Neural cell (in vitro differentiated cells): ENCODE data around the gene NBEA. TPM values are rescaled to one million over a fixed set of nuclear protein-coding genes. Genes with fewer than 3 reads are reported as not detected.

Experiments used
- H2AFZ ChIP-seq: fragments of 200-600, 300-800 bp; sonication (generic), shearing (Covaris generic); 2 replicates; pipeline ENCODE4 v1.6.0; 2014; ENCODE audit warnings: low read depth, mild to moderate bottlenecking, antibody characterized with exemption, low read length, moderate library complexity
- H3F3A ChIP-seq: fragments of 200-600 bp; shearing (Covaris generic); 2 replicates; pipeline ENCODE4 v1.6.1; 2016; ENCODE audit warnings: mild to moderate bottlenecking, moderate library complexity, mixed read lengths, antibody characterized with exemption, low read length; ENCODE audit not compliant: insufficient read depth, poor library complexity, severe bottlenecking
- H3K27ac ChIP-seq: fragments of 200-600, 300-800 bp; sonication (generic), shearing (Covaris generic); 2 replicates; pipeline ENCODE4 v1.5.1; 2014; ENCODE audit warnings: mild to moderate bottlenecking, low read length, moderate library complexity
- H3K27me3 ChIP-seq: fragments of 300-800, 200-600 bp; sonication (generic), shearing (Covaris generic); 2 replicates; pipeline ENCODE4 v1.6.0; 2014; ENCODE audit warnings: mild to moderate bottlenecking, low read depth, low read length, moderate library complexity; ENCODE audit not compliant: insufficient read depth
- H3K36me3 ChIP-seq: fragments of 300-800, 200-600 bp; sonication (generic), shearing (Covaris generic); 2 replicates; pipeline ENCODE4 v1.5.1; 2014; ENCODE audit warnings: mild to moderate bottlenecking, antibody characterized with exemption, low read length, moderate library complexity; ENCODE audit not compliant: insufficient read depth
- H3K4me2 ChIP-seq: fragments of 300-800, 200-600 bp; sonication (generic), shearing (Covaris generic); 2 replicates; pipeline ENCODE4 v1.6.0; 2014; ENCODE audit warnings: mild to moderate bottlenecking, low read length
- H3K4me3 ChIP-seq: fragments of 300-800, 200-600 bp; sonication (generic), shearing (Covaris generic); 2 replicates; pipeline ENCODE4 v1.5.1; 2014; ENCODE audit warnings: mild to moderate bottlenecking, low read length, moderate library complexity
- H3K79me2 ChIP-seq: fragments of 200-600 bp; shearing (Covaris generic); replicated peaks from 2 replicates; pipeline ENCODE4 v1.6.0; 2014; ENCODE audit warnings: mild to moderate bottlenecking, low read length, moderate library complexity; ENCODE audit not compliant: insufficient read depth
- H3K9ac ChIP-seq: fragments of 300-800, 200-600 bp; sonication (generic), shearing (Covaris generic); 2 replicates; pipeline ENCODE4 v1.6.1; 2016; ENCODE audit warnings: mild to moderate bottlenecking, low read length, mixed read lengths
- H3K9me2 ChIP-seq: fragments of 200-600 bp; shearing (Covaris generic); 2 replicates; pipeline ENCODE4 v1.6.1; 2016; ENCODE audit warnings: mild to moderate bottlenecking, low read length, mixed read lengths; ENCODE audit not compliant: insufficient read depth
- H3K9me3 ChIP-seq: fragments of 200-600, 300-800 bp; sonication (generic), shearing (Covaris generic); 2 replicates; pipeline ENCODE4 v1.6.1; 2016; ENCODE audit warnings: mild to moderate bottlenecking, mixed run types, low read length, moderate library complexity, mixed read lengths
- H4K20me1 ChIP-seq: fragments of 200-600 bp; shearing (Covaris generic); 2 replicates; pipeline ENCODE4 v1.6.1; 2016; ENCODE audit warnings: mild to moderate bottlenecking, mixed run types; ENCODE audit not compliant: insufficient read depth
- CTCF ChIP-seq: fragments of 450-650 bp; IDR thresholded peaks from 2 replicates; pipeline ENCODE4 v1.5.1; 2014; ENCODE audit warnings: antibody characterized with exemption, mild to moderate bottlenecking, moderate library complexity; ENCODE audit not compliant: poor library complexity, severe bottlenecking
- EP300 ChIP-seq: fragments of 450-650 bp; conservative IDR thresholded peaks from 2 replicates; pipeline ENCODE4 v1.6.1; 2014; ENCODE audit warnings: antibody characterized with exemption, mild to moderate bottlenecking, moderate library complexity; ENCODE audit not compliant: poor library complexity, severe bottlenecking
- EZH2 ChIP-seq: fragments of 200-600, 300-800 bp; shearing (Covaris generic), sonication (generic); IDR thresholded peaks from 2 replicates; pipeline ENCODE4 v1.6.1; 2014; ENCODE audit warnings: antibody characterized with exemption, low read length, borderline replicate concordance, mild to moderate bottlenecking; ENCODE audit not compliant: insufficient read depth, poor library complexity, severe bottlenecking
- MXI1 ChIP-seq: fragments of 450-650 bp; conservative IDR thresholded peaks from 2 replicates; pipeline ENCODE4 v1.6.1; 2014; ENCODE audit warnings: antibody characterized with exemption, mild to moderate bottlenecking; ENCODE audit not compliant: poor library complexity, severe bottlenecking
- POLR2AphosphoS5 ChIP-seq: IDR thresholded peaks from 2 replicates; pipeline ENCODE4 v1.6.1; 2012
- RAD21 ChIP-seq: fragments of 450-650 bp; conservative IDR thresholded peaks from 2 replicates; pipeline ENCODE4 v1.6.1; 2014; ENCODE audit warnings: antibody characterized with exemption, mild to moderate bottlenecking, moderate library complexity
- REST ChIP-seq: IDR thresholded peaks from 2 replicates; pipeline ENCODE4 v1.6.1; 2012; ENCODE audit warnings: borderline replicate concordance
- SMC3 ChIP-seq: fragments of 450-650 bp; conservative IDR thresholded peaks from 2 replicates; pipeline ENCODE4 v1.6.1; 2014; ENCODE audit warnings: antibody characterized with exemption, mild to moderate bottlenecking, moderate library complexity; ENCODE audit not compliant: poor library complexity
- TAF1 ChIP-seq: IDR thresholded peaks from 2 replicates; pipeline ENCODE4 v1.6.1; 2012; ENCODE audit warnings: low read depth
- polyA plus RNA-seq: library from polyadenylated mRNA; depleted of rRNA; stranded (reverse); fragments of >200 nt; gene quantifications from 2 replicates; pipeline ENCODE4 v1.2.3, GENCODE V29; 2014

NBEA gene
- polyA plus RNA-seq, 1 donor from 2014 or later, result 55.8 TPM

- H3K27ac ChIP-seq, result no peak overlapping the region
- TF ChIP-seq REST (no peak), EP300 (no peak), TAF1 (no peak), EZH2 (no peak), CTCF (no peak), SMC3 (no peak), MXI1 (no peak), RAD21 (no peak), POLR2AphosphoS5 (no peak)
- H3K27me3 ChIP-seq, result no peaks in the 10 kb centered on the region
- no peaks in the 10 kb centered on the region for H3K36me3 ChIP-seq
- H3K9me2 ChIP-seq, result no peaks in the 10 kb centered on the region
- no peaks in the 10 kb centered on the region for H3K9me3 ChIP-seq
- no peak overlapping the region for H2AFZ ChIP-seq
- H3K79me2 ChIP-seq, result no peaks in the 10 kb centered on the region
- no peak overlapping the region for H3K9ac ChIP-seq
- H3F3A ChIP-seq, result no peaks in the 10 kb centered on the region
- no peak overlapping the region for H3K4me3 ChIP-seq
- H4K20me1 ChIP-seq, result no peaks in the 10 kb centered on the region
- H3K4me2 ChIP-seq, result no peak overlapping the region
Observed at GRCh38 chr13:35646056-35646774, 704.1 kb downstream of the NBEA start.

- Histone ChIP-seq H3F3A (no peaks in the 10 kb centered on the region), H4K20me1 (no peaks in the 10 kb centered on the region), H3K9ac (no peak overlapping the region), H2AFZ (no peak overlapping the region), H3K9me2 (no peaks in the 10 kb centered on the region), H3K4me2 (no peak overlapping the region), H3K36me3 (no peaks in the 10 kb centered on the region), H3K27me3 (no peaks in the 10 kb centered on the region), H3K27ac (no peak overlapping the region), H3K79me2 (no peaks in the 10 kb centered on the region), H3K4me3 (no peak overlapping the region), H3K9me3 (no peaks in the 10 kb centered on the region)
- TF ChIP-seq TAF1 (no peak), REST (no peak), RAD21 (no peak), EP300 (no peak), SMC3 (no peak), POLR2AphosphoS5 (no peak), MXI1 (no peak), CTCF (no peak), EZH2 (no peak)
Observed at GRCh38 chr13:35648201-35648600, 706.1 kb downstream of the NBEA start.
